Retinal pigment epithelial cell (primary cell): ENCODE measurements around the gene ZNF236.
A peak's percentile ranks its signal among the peaks of the same experiment; 100 is the strongest.

Experiments used
- DNase-seq: peaks from one replicate; pipeline ENCODE4 v3.0.0-alpha.2; 2010; ENCODE audit warnings: low read depth
- H3K4me3 ChIP-seq: 2 replicates; pipeline ENCODE4 v1.5.1; 2011; ENCODE audit warnings: mild to moderate bottlenecking, low read length, control low read depth, moderate library complexity
- TF ChIP-seq, protein P1 (sequence below): conservative IDR thresholded peaks from 2 replicates; pipeline ENCODE4 v1.5.1; 2011; ENCODE audit warnings: low read depth, low read length, control low read depth, inconsistent platforms

Gene ZNF236

DNA sequence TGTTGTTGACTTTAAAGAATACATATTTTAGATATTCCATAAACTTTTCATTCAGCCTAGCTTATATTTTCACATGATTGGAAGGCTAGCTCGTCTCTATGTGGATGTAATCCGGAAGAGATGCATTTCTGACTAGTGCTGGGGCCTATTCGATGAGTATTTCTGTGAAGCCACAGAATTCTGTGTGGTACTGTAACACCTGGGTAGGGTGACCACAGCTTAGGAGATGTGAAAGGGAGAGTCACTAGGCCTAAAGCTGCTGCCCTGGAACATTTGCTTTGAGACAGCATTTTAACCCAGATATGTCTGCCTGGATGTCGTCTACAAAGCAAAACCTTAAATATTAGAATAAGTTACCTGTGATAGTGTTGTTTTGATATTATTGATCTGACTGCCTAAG is 83.5 kb downstream of the ZNF236 start:
- no peak overlapping the region for H3K4me3 ChIP-seq
- DNase-seq: no peak
- TF ChIP-seq, protein P1, sequence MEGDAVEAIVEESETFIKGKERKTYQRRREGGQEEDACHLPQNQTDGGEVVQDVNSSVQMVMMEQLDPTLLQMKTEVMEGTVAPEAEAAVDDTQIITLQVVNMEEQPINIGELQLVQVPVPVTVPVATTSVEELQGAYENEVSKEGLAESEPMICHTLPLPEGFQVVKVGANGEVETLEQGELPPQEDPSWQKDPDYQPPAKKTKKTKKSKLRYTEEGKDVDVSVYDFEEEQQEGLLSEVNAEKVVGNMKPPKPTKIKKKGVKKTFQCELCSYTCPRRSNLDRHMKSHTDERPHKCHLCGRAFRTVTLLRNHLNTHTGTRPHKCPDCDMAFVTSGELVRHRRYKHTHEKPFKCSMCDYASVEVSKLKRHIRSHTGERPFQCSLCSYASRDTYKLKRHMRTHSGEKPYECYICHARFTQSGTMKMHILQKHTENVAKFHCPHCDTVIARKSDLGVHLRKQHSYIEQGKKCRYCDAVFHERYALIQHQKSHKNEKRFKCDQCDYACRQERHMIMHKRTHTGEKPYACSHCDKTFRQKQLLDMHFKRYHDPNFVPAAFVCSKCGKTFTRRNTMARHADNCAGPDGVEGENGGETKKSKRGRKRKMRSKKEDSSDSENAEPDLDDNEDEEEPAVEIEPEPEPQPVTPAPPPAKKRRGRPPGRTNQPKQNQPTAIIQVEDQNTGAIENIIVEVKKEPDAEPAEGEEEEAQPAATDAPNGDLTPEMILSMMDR: no peak

DNA sequence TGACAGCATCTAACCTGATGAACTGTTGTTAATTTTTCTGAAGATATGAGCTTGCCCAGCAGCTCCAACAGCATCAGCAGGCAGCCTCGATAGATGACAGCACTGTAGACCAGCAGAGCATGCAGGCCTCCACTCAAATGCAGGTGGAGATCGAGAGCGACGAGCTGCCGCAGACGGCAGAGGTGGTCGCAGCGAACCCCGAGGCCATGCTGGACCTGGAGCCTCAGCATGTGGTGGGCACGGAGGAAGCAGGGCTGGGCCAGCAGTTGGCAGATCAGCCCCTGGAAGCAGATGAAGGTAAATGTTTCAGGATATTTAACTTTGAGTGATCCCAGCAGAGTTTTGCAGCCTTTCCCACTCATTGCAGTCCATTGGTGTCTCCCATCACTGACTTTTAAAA is 85.9 kb downstream of the ZNF236 start:
- TF ChIP-seq, protein P1: no peak
- no peak for DNase-seq
- H3K4me3 ChIP-seq: no peak overlapping the region

DNA sequence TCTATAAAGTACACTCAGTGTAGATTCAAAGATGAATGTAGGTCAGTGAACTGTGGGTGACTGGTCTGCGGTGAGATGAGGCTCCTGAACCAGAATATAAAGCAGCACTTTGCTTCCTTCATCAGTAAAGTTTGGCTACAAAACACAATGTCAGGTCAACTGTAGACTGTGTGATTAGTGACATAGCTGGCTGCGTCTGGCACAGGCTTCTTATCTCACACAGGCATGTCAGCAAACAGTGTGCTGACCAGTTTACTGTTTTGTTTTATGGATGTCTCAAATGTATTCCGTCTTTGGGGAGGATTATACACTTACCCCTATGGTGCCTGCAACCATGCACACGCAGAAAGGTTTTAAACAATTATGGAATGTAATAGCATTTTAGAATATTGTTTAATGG is 87.1 kb downstream of the ZNF236 start:
- TF ChIP-seq, protein P1: no peak
- no peak overlapping the region for H3K4me3 ChIP-seq
- DNase-seq: no peak

DNA sequence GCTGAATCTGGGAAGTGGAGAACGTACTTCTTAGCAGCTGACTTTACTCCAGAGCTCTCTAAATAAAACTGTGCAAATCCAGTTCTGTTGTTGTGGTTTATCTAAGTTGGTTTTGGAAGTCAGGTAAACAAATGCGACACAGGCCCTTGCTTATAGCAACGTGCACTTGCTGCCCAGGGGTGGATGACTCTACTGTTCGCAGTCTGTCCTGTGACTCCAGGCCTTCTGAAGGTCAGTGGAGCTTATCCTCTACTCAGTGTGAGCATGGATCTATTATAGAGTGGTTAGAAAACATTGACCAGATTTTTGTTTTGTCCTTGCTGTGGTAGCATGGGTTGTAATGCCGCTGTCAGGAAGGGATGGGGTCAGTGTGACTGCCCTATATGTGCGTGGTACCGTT is 89.1 kb downstream of the ZNF236 start:
- TF ChIP-seq, protein P1: no peak
- no peak overlapping the region for H3K4me3 ChIP-seq
- DNase-seq: no peak

DNA sequence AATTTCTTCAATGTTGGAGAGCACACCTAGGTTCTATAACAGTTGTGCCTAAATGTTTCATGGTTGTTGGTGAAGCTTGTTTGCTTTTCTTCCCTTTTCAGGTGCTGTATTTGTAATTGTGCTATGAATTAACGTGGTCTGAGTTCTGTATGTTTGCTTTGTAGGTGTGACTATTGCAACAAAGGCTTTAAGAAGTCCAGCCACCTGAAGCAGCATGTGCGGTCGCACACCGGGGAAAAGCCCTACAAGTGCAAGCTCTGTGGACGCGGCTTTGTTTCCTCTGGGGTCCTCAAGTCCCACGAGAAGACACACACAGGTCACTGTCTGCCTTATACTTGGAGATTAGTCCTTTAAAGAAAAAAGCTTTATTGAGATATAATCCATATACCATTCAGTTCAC is 91.2 kb downstream of the ZNF236 start:
- no peak for DNase-seq
- TF ChIP-seq, protein P1: no peak
- no peak overlapping the region for H3K4me3 ChIP-seq

DNA sequence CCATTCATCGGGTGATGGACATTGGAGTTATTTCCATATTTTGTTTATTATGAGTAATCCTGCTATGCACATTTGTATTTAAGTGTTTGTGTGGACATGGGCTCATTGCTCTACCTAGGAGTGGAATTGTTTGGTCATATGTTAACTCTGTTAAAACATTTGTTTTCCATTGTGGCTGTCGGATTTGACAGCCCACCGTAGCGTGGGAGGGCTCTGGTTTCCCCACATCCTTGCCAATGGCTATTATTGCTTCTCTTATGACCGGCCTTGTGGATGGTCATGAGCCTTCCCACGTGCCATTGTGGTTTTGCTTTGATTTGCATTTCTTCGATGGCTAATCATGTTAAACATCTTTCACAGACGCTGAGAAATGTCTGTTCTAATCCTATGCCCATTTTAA is 92.0 kb downstream of the ZNF236 start:
- no peak overlapping the region for H3K4me3 ChIP-seq
- TF ChIP-seq, protein P1: no peak
- DNase-seq: peak; percentile 23

DNA sequence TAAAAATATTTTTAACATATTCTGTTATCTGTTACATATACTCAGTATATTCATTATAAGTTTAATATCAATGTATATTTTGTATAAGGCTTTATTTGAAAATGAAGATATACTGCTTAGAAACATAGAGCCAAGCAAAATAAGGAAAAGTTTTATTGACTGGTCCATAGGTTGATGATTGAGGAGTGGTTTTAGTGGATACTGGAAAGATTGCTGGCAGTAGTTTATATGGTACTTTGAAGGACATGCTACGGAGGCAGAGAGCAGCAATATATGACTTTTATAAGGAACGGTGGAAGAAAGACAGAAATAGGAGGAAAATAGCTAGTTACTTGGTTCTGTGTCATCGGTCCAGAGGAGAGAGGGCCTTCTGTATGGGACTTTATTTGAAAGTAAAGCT is 92.4 kb downstream of the ZNF236 start:
- H3K4me3 ChIP-seq: no peak overlapping the region
- TF ChIP-seq, protein P1: no peak
- no peak for DNase-seq
